Ectodermal cell (in vitro differentiated cells): ENCODE results near the gene EPN2.

Source experiments
- H3K27ac ChIP-seq: 2 replicates; pipeline ENCODE4 v1.7.0; 2013; ENCODE audit warnings: mild to moderate bottlenecking, low read depth, low read length; ENCODE audit not compliant: insufficient read depth, poor library complexity, severe bottlenecking
- H3K27me3 ChIP-seq: 2 replicates; pipeline ENCODE4 v1.7.0; 2013; ENCODE audit warnings: mild to moderate bottlenecking, low read length; ENCODE audit not compliant: insufficient read depth, control insufficient read depth, poor library complexity, severe bottlenecking
- H3K36me3 ChIP-seq: one replicate; pipeline ENCODE4 v1.7.0; 2013; ENCODE audit warnings: low read length; ENCODE audit not compliant: control insufficient read depth, insufficient read depth
- H3K4me1 ChIP-seq: one replicate; pipeline ENCODE4 v1.7.0; 2013; ENCODE audit warnings: low read length; ENCODE audit not compliant: control insufficient read depth, insufficient read depth
- H3K4me3 ChIP-seq: 2 replicates; pipeline ENCODE4 v1.7.0; 2013; ENCODE audit warnings: low read depth, low read length, control low read depth; ENCODE audit not compliant: insufficient read depth
- H3K9me3 ChIP-seq: 2 replicates; pipeline ENCODE4 v1.7.0; 2013; ENCODE audit warnings: mild to moderate bottlenecking, low read length, moderate library complexity; ENCODE audit not compliant: control insufficient read depth
- WGBS, 2 experiments: methylation state at CpG; one replicate each; pipeline ENCODE4 v1.1.7; 2013; ENCODE audit warnings: missing lambda C conversion rate in 2 of 2; 5-methylcytosine and 5-hydroxymethylcytosine counted together

The EPN2 gene

GRCh38 chr17:19329839-19330238, 92.7 kb downstream of the EPN2 start:
- Histone ChIP-seq H3K4me3 (no peak overlapping the region), H3K27me3 (no peaks in the 10 kb centered on the region), H3K9me3 (no peaks in the 10 kb centered on the region), H3K27ac (no peak overlapping the region), H3K36me3 (no peaks in the 10 kb centered on the region), H3K4me1 (peaks cover 15% of the 10 kb centered on the region)
- 94 to 97% methylated on average over 2 of the region's 2 CpGs for WGBS, 2 experiments

- H3K27me3 ChIP-seq: no peaks in the 10 kb centered on the region
- no peak overlapping the region for H3K4me3 ChIP-seq
- H3K4me1 ChIP-seq: peaks cover 15% of the 10 kb centered on the region
- H3K9me3 ChIP-seq: no peaks in the 10 kb centered on the region
- WGBS, 2 experiments: 88 to 89% methylated on average over 3 of the region's 3 CpGs
- no peaks in the 10 kb centered on the region for H3K36me3 ChIP-seq
- H3K27ac ChIP-seq: no peak overlapping the region
Observed at GRCh38 chr17:19330271-19330670, 93.1 kb downstream of the EPN2 start.

- peak overlapping the region; percentile 52 for H3K27ac ChIP-seq
- H3K4me3 ChIP-seq: no peak overlapping the region
- no peaks in the 10 kb centered on the region for H3K9me3 ChIP-seq
- H3K36me3 ChIP-seq: no peaks in the 10 kb centered on the region
- WGBS, 2 experiments: 91 to 94% methylated on average over 4 of the region's 4 CpGs
- no peaks in the 10 kb centered on the region for H3K27me3 ChIP-seq
- H3K4me1 ChIP-seq: peaks cover 15% of the 10 kb centered on the region
Observed at GRCh38 chr17:19331134-19331533, 94.0 kb downstream of the EPN2 start.

- Histone ChIP-seq H3K9me3 (no peaks in the 10 kb centered on the region), H3K36me3 (no peaks in the 10 kb centered on the region), H3K4me3 (no peak overlapping the region), H3K4me1 (peaks cover 15% of the 10 kb centered on the region), H3K27ac (peak overlapping the region; percentile 47), H3K27me3 (no peaks in the 10 kb centered on the region)
- 91 to 94% methylated on average over 13 of the region's 13 CpGs for WGBS, 2 experiments
Observed at GRCh38 chr17:19331543-19332245, 94.5 kb downstream of the EPN2 start.

GRCh38 chr17:19332371-19333131, 95.4 kb downstream of the EPN2 start:
- WGBS, 2 experiments: 87 to 93% methylated on average over 6 of the region's 6 CpGs
- Histone ChIP-seq H3K4me1 (peaks cover 15% of the 10 kb centered on the region), H3K36me3 (no peaks in the 10 kb centered on the region), H3K9me3 (no peaks in the 10 kb centered on the region), H3K27ac (no peak overlapping the region), H3K27me3 (no peaks in the 10 kb centered on the region), H3K4me3 (no peak overlapping the region)

- Histone ChIP-seq H3K36me3 (no peaks in the 10 kb centered on the region), H3K9me3 (no peaks in the 10 kb centered on the region), H3K27me3 (no peaks in the 10 kb centered on the region), H3K27ac (no peak overlapping the region), H3K4me3 (no peak overlapping the region), H3K4me1 (peaks cover 15% of the 10 kb centered on the region)
- 97% methylated on average over 1 of the region's 1 CpG for WGBS, 2 experiments
Observed at GRCh38 chr17:19333132-19333440, 95.9 kb downstream of the EPN2 start.

- no peaks in the 10 kb centered on the region for H3K36me3 ChIP-seq
- no peak overlapping the region for H3K4me3 ChIP-seq
- 77% methylated on average over 12 of the region's 12 CpGs for WGBS, 2 experiments
- no peaks in the 10 kb centered on the region for H3K9me3 ChIP-seq
- H3K27ac ChIP-seq: no peak overlapping the region
- peaks cover 15% of the 10 kb centered on the region for H3K4me1 ChIP-seq
- H3K27me3 ChIP-seq: no peaks in the 10 kb centered on the region
Observed at GRCh38 chr17:19333736-19334290, 96.6 kb downstream of the EPN2 start.

- peaks cover 15% of the 10 kb centered on the region for H3K4me1 ChIP-seq
- no peak overlapping the region for H3K27ac ChIP-seq
- H3K9me3 ChIP-seq: no peaks in the 10 kb centered on the region
- H3K4me3 ChIP-seq: no peak overlapping the region
- 90 to 94% methylated on average over 6 of the region's 6 CpGs for WGBS, 2 experiments
- H3K27me3 ChIP-seq: no peaks in the 10 kb centered on the region
- no peaks in the 10 kb centered on the region for H3K36me3 ChIP-seq
Observed at GRCh38 chr17:19334331-19334730, 97.2 kb downstream of the EPN2 start.

- Histone ChIP-seq H3K27me3 (no peaks in the 10 kb centered on the region), H3K27ac (no peak overlapping the region), H3K4me1 (peaks cover 4% of the 10 kb centered on the region), H3K4me3 (no peak overlapping the region), H3K36me3 (no peaks in the 10 kb centered on the region), H3K9me3 (no peaks in the 10 kb centered on the region)
- 89 to 91% methylated on average over 18 of the region's 18 CpGs for WGBS, 2 experiments
Observed at GRCh38 chr17:19335951-19336631, 98.9 kb downstream of the EPN2 start.
